ENCODE data around the gene MXRA8.

The MXRA8 gene

DNA sequence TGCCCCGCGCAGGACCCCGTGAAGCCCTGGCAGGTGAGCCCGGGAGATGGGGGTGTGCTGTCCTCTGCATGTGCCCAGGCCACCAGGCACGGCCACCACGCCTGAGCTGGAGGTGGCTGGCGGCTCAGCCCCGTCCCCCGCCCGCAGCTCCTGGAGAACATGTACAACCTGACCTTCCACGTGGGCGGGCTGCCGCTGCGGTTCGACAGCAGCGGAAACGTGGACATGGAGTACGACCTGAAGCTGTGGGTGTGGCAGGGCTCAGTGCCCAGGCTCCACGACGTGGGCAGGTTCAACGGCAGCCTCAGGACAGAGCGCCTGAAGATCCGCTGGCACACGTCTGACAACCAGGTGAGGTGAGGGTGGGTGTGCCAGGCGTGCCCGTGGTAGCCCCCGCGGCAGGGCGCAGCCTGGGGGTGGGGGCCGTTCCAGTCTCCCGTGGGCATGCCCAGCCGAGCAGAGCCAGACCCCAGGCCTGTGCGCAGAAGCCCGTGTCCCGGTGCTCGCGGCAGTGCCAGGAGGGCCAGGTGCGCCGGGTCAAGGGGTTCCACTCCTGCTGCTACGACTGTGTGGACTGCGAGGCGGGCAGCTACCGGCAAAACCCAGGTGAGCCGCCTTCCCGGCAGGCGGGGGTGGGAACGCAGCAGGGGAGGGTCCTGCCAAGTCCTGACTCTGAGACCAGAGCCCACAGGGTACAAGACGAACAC lies 25.4 kb downstream of the MXRA8 start:
- H3K9ac ChIP-seq (ENCODE audit: low read depth, low read length), result no peak overlapping the region
- H2AFZ ChIP-seq (ENCODE audit: low read depth, low read length), result no peak overlapping the region
- no peak overlapping the region for H3K27ac ChIP-seq (ENCODE audit: low read length)
- H3K4me3 ChIP-seq (ENCODE audit: low read depth in 1 of 2, low read length in 2 of 2), result no peak overlapping the region
- no peaks in the 10 kb centered on the region for H3K9me3 ChIP-seq (ENCODE audit: insufficient read depth, low read length, severe bottlenecking)
- peaks cover 13% of the 10 kb centered on the region; the same call in 1 of the 2 replicates for H3K36me3 ChIP-seq (ENCODE audit: insufficient read depth, low read length)
- no peaks in the 10 kb centered on the region for H3K79me2 ChIP-seq (ENCODE audit: insufficient read depth, low read length)
- peaks cover 64% of the 10 kb centered on the region for H4K20me1 ChIP-seq (ENCODE audit: insufficient read depth, low read length)
- no peaks in the 10 kb centered on the region for H3K27me3 ChIP-seq (ENCODE audit: insufficient read depth, low read length, poor library complexity)
- TF ChIP-seq, protein P1, sequence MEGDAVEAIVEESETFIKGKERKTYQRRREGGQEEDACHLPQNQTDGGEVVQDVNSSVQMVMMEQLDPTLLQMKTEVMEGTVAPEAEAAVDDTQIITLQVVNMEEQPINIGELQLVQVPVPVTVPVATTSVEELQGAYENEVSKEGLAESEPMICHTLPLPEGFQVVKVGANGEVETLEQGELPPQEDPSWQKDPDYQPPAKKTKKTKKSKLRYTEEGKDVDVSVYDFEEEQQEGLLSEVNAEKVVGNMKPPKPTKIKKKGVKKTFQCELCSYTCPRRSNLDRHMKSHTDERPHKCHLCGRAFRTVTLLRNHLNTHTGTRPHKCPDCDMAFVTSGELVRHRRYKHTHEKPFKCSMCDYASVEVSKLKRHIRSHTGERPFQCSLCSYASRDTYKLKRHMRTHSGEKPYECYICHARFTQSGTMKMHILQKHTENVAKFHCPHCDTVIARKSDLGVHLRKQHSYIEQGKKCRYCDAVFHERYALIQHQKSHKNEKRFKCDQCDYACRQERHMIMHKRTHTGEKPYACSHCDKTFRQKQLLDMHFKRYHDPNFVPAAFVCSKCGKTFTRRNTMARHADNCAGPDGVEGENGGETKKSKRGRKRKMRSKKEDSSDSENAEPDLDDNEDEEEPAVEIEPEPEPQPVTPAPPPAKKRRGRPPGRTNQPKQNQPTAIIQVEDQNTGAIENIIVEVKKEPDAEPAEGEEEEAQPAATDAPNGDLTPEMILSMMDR (IDR thresholded peaks at IDR 0.05; ENCODE audit: borderline replicate concordance, extremely low read depth, low read length, poor library complexity, severe bottlenecking), result no peak
- no peak for TF ChIP-seq EZH2 (IDR thresholded peaks at IDR 0.05; ENCODE audit: borderline replicate concordance, low read depth, low read length, severe bottlenecking)
- DNase-seq (no peak), ATAC-seq (ENCODE audit: insufficient read depth, low read depth) (no peak)
- H3K4me1 ChIP-seq (ENCODE audit: insufficient read depth, low read length), result no peaks in the 10 kb centered on the region
- no peak overlapping the region for H3K4me2 ChIP-seq (ENCODE audit: insufficient read depth, low read length)

DNA sequence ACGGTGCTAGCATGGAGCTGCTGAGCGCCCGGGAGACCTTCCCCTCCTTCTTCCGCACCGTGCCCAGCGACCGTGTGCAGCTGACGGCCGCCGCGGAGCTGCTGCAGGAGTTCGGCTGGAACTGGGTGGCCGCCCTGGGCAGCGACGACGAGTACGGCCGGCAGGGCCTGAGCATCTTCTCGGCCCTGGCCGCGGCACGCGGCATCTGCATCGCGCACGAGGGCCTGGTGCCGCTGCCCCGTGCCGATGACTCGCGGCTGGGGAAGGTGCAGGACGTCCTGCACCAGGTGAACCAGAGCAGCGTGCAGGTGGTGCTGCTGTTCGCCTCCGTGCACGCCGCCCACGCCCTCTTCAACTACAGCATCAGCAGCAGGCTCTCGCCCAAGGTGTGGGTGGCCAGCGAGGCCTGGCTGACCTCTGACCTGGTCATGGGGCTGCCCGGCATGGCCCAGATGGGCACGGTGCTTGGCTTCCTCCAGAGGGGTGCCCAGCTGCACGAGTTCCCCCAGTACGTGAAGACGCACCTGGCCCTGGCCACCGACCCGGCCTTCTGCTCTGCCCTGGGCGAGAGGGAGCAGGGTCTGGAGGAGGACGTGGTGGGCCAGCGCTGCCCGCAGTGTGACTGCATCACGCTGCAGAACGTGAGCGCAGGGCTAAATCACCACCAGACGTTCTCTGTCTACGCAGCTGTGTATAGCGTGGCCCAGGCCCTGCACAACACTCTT lies 26.2 kb downstream of the MXRA8 start:
- peaks cover 62% of the 10 kb centered on the region for H4K20me1 ChIP-seq (ENCODE audit: insufficient read depth, low read length)
- no peak overlapping the region for H2AFZ ChIP-seq (ENCODE audit: low read depth, low read length)
- H3K79me2 ChIP-seq (ENCODE audit: insufficient read depth, low read length), result no peaks in the 10 kb centered on the region
- H3K27ac ChIP-seq (ENCODE audit: low read length), result no peak overlapping the region
- H3K4me1 ChIP-seq (ENCODE audit: insufficient read depth, low read length), result no peaks in the 10 kb centered on the region
- no peak overlapping the region for H3K4me2 ChIP-seq (ENCODE audit: insufficient read depth, low read length)
- no peaks in the 10 kb centered on the region for H3K27me3 ChIP-seq (ENCODE audit: insufficient read depth, low read length, poor library complexity)
- TF ChIP-seq, protein P1 (IDR thresholded peaks at IDR 0.05; ENCODE audit: borderline replicate concordance, extremely low read depth, low read length, poor library complexity, severe bottlenecking), result no peak
- no peak for TF ChIP-seq EZH2 (IDR thresholded peaks at IDR 0.05; ENCODE audit: borderline replicate concordance, low read depth, low read length, severe bottlenecking)
- no peak overlapping the region for H3K4me3 ChIP-seq (ENCODE audit: low read depth in 1 of 2, low read length in 2 of 2)
- H3K9ac ChIP-seq (ENCODE audit: low read depth, low read length), result no peak overlapping the region
- H3K9me3 ChIP-seq (ENCODE audit: insufficient read depth, low read length, severe bottlenecking), result no peaks in the 10 kb centered on the region
- H3K36me3 ChIP-seq (ENCODE audit: insufficient read depth, low read length), result peaks cover 16% of the 10 kb centered on the region
- DNase-seq (no peak), ATAC-seq (ENCODE audit: insufficient read depth, low read depth) (no peak)

DNA sequence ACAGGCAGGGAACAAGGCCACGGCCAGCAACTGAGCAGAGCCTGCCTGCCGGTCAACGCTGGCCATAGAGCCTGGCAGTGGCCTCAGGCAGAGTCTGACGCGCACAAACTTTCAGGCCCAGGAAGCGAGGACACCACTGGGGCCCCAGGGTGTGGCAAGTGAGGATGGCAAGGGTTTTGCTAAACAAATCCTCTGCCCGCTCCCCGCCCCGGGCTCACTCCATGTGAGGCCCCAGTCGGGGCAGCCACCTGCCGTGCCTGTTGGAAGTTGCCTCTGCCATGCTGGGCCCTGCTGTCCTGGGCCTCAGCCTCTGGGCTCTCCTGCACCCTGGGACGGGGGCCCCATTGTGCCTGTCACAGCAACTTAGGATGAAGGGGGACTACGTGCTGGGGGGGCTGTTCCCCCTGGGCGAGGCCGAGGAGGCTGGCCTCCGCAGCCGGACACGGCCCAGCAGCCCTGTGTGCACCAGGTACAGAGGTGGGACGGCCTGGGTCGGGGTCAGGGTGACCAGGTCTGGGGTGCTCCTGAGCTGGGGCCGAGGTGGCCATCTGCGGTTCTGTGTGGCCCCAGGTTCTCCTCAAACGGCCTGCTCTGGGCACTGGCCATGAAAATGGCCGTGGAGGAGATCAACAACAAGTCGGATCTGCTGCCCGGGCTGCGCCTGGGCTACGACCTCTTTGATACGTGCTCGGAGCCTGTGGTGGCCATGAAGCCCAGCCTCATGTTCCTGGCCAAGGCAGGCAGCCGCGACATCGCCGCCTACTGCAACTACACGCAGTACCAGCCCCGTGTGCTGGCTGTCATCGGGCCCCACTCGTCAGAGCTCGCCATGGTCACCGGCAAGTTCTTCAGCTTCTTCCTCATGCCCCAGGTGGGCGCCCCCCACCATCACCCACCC lies 27.0 kb downstream of the MXRA8 start, which contains the start of gene TAS1R3:
Gene TAS1R3 (plus strand): TSS at position 213 of the 898 bp plus-strand sequence. CDS start 66 bp downstream, at position 279.
- Histone ChIP-seq H3K4me2 (ENCODE audit: insufficient read depth, low read length) (no peak within 1 kb of the TSS), H4K20me1 (ENCODE audit: insufficient read depth, low read length) (peaks cover 64% of the 10 kb centered on the region), H3K27ac (ENCODE audit: low read length) (no peak within 1 kb of the TSS), H2AFZ (ENCODE audit: low read depth, low read length) (no peak within 1 kb of the TSS), H3K9ac (ENCODE audit: low read depth, low read length) (no peak within 1 kb of the TSS), H3K9me3 (ENCODE audit: insufficient read depth, low read length, severe bottlenecking) (no peaks in the 10 kb centered on the region), H3K79me2 (ENCODE audit: insufficient read depth, low read length) (peaks cover 6% of the 10 kb centered on the region), H3K4me3 (ENCODE audit: low read depth in 1 of 2, low read length in 2 of 2) (no peak within 1 kb of the TSS), H3K4me1 (ENCODE audit: insufficient read depth, low read length) (peaks cover 3% of the 10 kb centered on the region), H3K27me3 (ENCODE audit: insufficient read depth, low read length, poor library complexity) (no peaks in the 10 kb centered on the region), H3K36me3 (ENCODE audit: insufficient read depth, low read length) (peaks cover 20% of the 10 kb centered on the region)
- TF ChIP-seq, protein P1 (IDR thresholded peaks at IDR 0.05; ENCODE audit: borderline replicate concordance, extremely low read depth, low read length, poor library complexity, severe bottlenecking), result no peak
- no peak for TF ChIP-seq EZH2 (IDR thresholded peaks at IDR 0.05; ENCODE audit: borderline replicate concordance, low read depth, low read length, severe bottlenecking)
- no peak for ATAC-seq (ENCODE audit: insufficient read depth, low read depth)
- no peak for DNase-seq

All from DND-41 (cell line).